Activated naive CD8-positive, alpha-beta T cell treated with anti-CD3 and anti-CD28 coated beads, Interleukin-2, amount 50 U/mL, for 16 hours (primary cell): ENCODE data around the gene SULT1C2.
"Not testable (repeated sequence)": the region's sequence is repeated elsewhere in the genome, so short reads cannot be mapped to it uniquely, and the experiment has no call there.

Experiments used
- DNase-seq: peaks from one replicate; pipeline ENCODE4 v3.0.0-alpha.2; 2020; ENCODE audit warnings: low read depth, low spot score

Gene SULT1C2

GRCh38 chr2:108288534-108289106, at the start of gene SULT1C2:
SULT1C2 (plus strand) TSS chr2:108288895; CDS start chr2:108293668, 4,773 bp downstream.
- no peak for DNase-seq

- DNase-seq: no peak
Measured at GRCh38 chr2:108239786-108240185, 48.9 kb upstream of the SULT1C2 start, which contains the start of gene SULT1C3. SULT1C3 (plus strand) TSS chr2:108239968; CDS start chr2:108247195, 7,227 bp downstream.

- DNase-seq: no peak
Measured at GRCh38 chr2:108240966-108241365, 47.7 kb upstream of the SULT1C2 start.

- DNase-seq: no peak
Measured at GRCh38 chr2:108243566-108243965, 45.1 kb upstream of the SULT1C2 start.

- DNase-seq: no peak
Measured at GRCh38 chr2:108244667-108245414, 43.9 kb upstream of the SULT1C2 start.

- DNase-seq: no peak
Measured at GRCh38 chr2:108253106-108253505, 35.6 kb upstream of the SULT1C2 start.

- DNase-seq: no peak
Measured at GRCh38 chr2:108257757-108258331, 30.9 kb upstream of the SULT1C2 start.

- no peak for DNase-seq
Measured at GRCh38 chr2:108260773-108261172, 27.9 kb upstream of the SULT1C2 start.

GRCh38 chr2:108262036-108262435, 26.7 kb upstream of the SULT1C2 start:
- DNase-seq: no peak

- DNase-seq: no peak
Measured at GRCh38 chr2:108263401-108263800, 25.3 kb upstream of the SULT1C2 start.

GRCh38 chr2:108266218-108266617, 22.5 kb upstream of the SULT1C2 start:
- no peak for DNase-seq

GRCh38 chr2:108267101-108267500, 21.6 kb upstream of the SULT1C2 start:
- no peak for DNase-seq

- no peak for DNase-seq
Measured at GRCh38 chr2:108268001-108268400, 20.7 kb upstream of the SULT1C2 start.

- no peak for DNase-seq
Measured at GRCh38 chr2:108270346-108270745, 18.3 kb upstream of the SULT1C2 start.

GRCh38 chr2:108270768-108271506, 17.8 kb upstream of the SULT1C2 start:
- DNase-seq: no peak

- DNase-seq: no peak
Measured at GRCh38 chr2:108271691-108272253, 16.9 kb upstream of the SULT1C2 start.

- DNase-seq: no peak
Measured at GRCh38 chr2:108278631-108279030, 10.1 kb upstream of the SULT1C2 start.

GRCh38 chr2:108279468-108279867, 9.2 kb upstream of the SULT1C2 start:
- DNase-seq: no peak

- DNase-seq: no peak
Measured at GRCh38 chr2:108280466-108280865, 8.2 kb upstream of the SULT1C2 start.

- not testable (repeated sequence) for DNase-seq
Measured at GRCh38 chr2:108284566-108284965, 4.1 kb upstream of the SULT1C2 start.

GRCh38 chr2:108285616-108286015, 3.1 kb upstream of the SULT1C2 start:
- DNase-seq: no peak

- DNase-seq: no peak
Measured at GRCh38 chr2:108287169-108287568, 1.5 kb upstream of the SULT1C2 start.
